Panc1 (cell line): ENCODE measurements around the gene PNLDC1. TPM values are rescaled to one million over a fixed set of nuclear protein-coding genes. Genes with fewer than 3 reads are reported as not detected.
"Not testable (repeated sequence)": the region's sequence is repeated elsewhere in the genome, so short reads cannot be mapped to it uniquely, and the experiment has no call there.

Experiments
- ATAC-seq: fragments of 200-7000 bp; cut with Tn5 transposase; 2 replicates; pipeline ENCODE4 v1.9.1; 2020; ENCODE audit warnings: mild to moderate bottlenecking, moderate library complexity
- BruUV-seq: library from RNA; stranded (reverse); fragments of 400-500 nt; replicated peaks from 2 replicates; lab custom pipeline; 2021; lab: Mats Ljungman, UMichigan
- CTCF ChIA-PET: fragments of 300-600 bp; sonication (Branson Sonifier 250); formaldehyde crosslinking; loops from one replicate; lab custom pipeline; 2022; ENCODE audit warnings: antibody characterized with exemption; lab: Charles Lee
- POLR2A ChIA-PET: fragments of 300-600 bp; sonication (Branson Sonifier 250); formaldehyde crosslinking; loops from one replicate; lab custom pipeline; 2022; ENCODE audit warnings: antibody characterized with exemption; lab: Charles Lee
- DNase-seq: peaks from one replicate; pipeline ENCODE4 v3.0.0-alpha.2; 2010; ENCODE audit warnings: low read depth, low spot score
- H3K27ac ChIP-seq: 2 replicates; pipeline ENCODE4 v1.5.1; 2011; ENCODE audit warnings: mild to moderate bottlenecking, low read length, inconsistent platforms
- H3K27me3 ChIP-seq: fragments of 200-500 bp; sonication (Bioruptor generic); 2 replicates; pipeline ENCODE4 v1.6.0; 2014; ENCODE audit warnings: low read length, inconsistent platforms; ENCODE audit not compliant: control insufficient read depth, insufficient read depth
- H3K36me3 ChIP-seq: fragments of 200-500 bp; sonication (Bioruptor generic); 2 replicates; pipeline ENCODE4 v1.5.1; 2014; ENCODE audit warnings: inconsistent platforms, mild to moderate bottlenecking, low read length, moderate library complexity; ENCODE audit not compliant: control insufficient read depth, insufficient read depth
- H3K4me1 ChIP-seq: 2 replicates; pipeline ENCODE4 v1.5.1; 2011; ENCODE audit warnings: inconsistent platforms, mild to moderate bottlenecking, low read length, moderate library complexity; ENCODE audit not compliant: control insufficient read depth, insufficient read depth
- H3K4me3 ChIP-seq, 2 experiments: 2 replicates each; pipeline ENCODE4 v1.5.1; 2011 to 2012; ENCODE audit warnings: low read depth in 2 of 2, low read length in 2 of 2, mild to moderate bottlenecking in 2 of 2, inconsistent platforms in 1 of 2, moderate library complexity in 1 of 2
- H3K9me3 ChIP-seq: fragments of 200-500 bp; sonication (Bioruptor generic); 2 replicates; pipeline ENCODE4 v1.5.1; 2014; ENCODE audit warnings: low read depth, mild to moderate bottlenecking, inconsistent platforms, low read length, moderate library complexity; ENCODE audit not compliant: control insufficient read depth, insufficient read depth
- CTCF ChIP-seq: fragments of 450-650 bp; IDR thresholded peaks from 2 replicates; pipeline ENCODE4 v1.5.1; 2017; ENCODE audit warnings: mild to moderate bottlenecking
- POLR2AphosphoS5 ChIP-seq: IDR thresholded peaks from 2 replicates; pipeline ENCODE4 v1.6.1; 2012; ENCODE audit warnings: mild to moderate bottlenecking, low read depth, low read length, moderate library complexity
- REST ChIP-seq, 2 experiments: IDR thresholded peaks; 2 replicates each; pipeline ENCODE4 v1.6.1; 2011 to 2012; ENCODE audit warnings: low read depth in 2 of 2, control low read depth in 1 of 2, low read length in 1 of 2, mild to moderate bottlenecking in 1 of 2, moderate library complexity in 1 of 2; ENCODE audit not compliant: insufficient read depth in 1 of 2
- SIN3A ChIP-seq: IDR thresholded peaks from 2 replicates; pipeline ENCODE4 v1.6.1; 2012; ENCODE audit warnings: low read depth, mild to moderate bottlenecking, low read length, moderate library complexity, borderline replicate concordance; ENCODE audit not compliant: insufficient read depth
- TCF7L2 ChIP-seq: IDR thresholded peaks from 2 replicates; pipeline ENCODE4 v1.6.1; 2011; ENCODE audit warnings: mild to moderate bottlenecking, low read depth, low read length, inconsistent platforms
- in situ Hi-C: cut with HindIII; loops from 2 replicates; pipeline ENCODE4 v1.10.0; 2016; ENCODE audit warnings: low sequenced_read_pairs, low pct_unique_long_range_greater_than_20kb
- intact Hi-C: fragments of 100-400 bp; cut with micrococcal nuclease; formaldehyde crosslinking; loops from one replicate; pipeline ENCODE4 v1.10.0; 2022; ENCODE audit not compliant: unreplicated experiment
- total RNA-seq: library from RNA; stranded (reverse); gene quantifications from one replicate; pipeline ENCODE4 v1.2.1, GENCODE V29; 2021; ENCODE audit not compliant: unreplicated experiment

PNLDC1 gene
- total RNA-seq, 1 experiment from 2014 or later: not detected

- POLR2A ChIA-PET, intact Hi-C loops, BruUV-seq, H3K27me3 ChIP-seq, in situ Hi-C loops, DNase-seq, H3K27ac ChIP-seq, ATAC-seq, CTCF ChIA-PET, H3K9me3 ChIP-seq, H3K4me3 ChIP-seq, H3K4me1 ChIP-seq, H3K36me3 ChIP-seq: not testable (repeated sequence)
Observed at GRCh38 chr6:159848552-159848951, 48.5 kb downstream of the PNLDC1 start.

GRCh38 chr6:159849851-159850250 is 49.8 kb downstream of the PNLDC1 start:
- H3K27me3 ChIP-seq, H3K4me3 ChIP-seq, ATAC-seq, POLR2A ChIA-PET, CTCF ChIA-PET, H3K4me1 ChIP-seq, DNase-seq, H3K36me3 ChIP-seq, in situ Hi-C loops, BruUV-seq, intact Hi-C loops, H3K27ac ChIP-seq, H3K9me3 ChIP-seq: not testable (repeated sequence)

- no peak overlapping the region; a peak in 1 of 4 replicates for H3K4me3 ChIP-seq
- peaks cover 5% of the 10 kb centered on the region; the same call in 1 of the 2 replicates for H3K4me1 ChIP-seq
- no peak for TF ChIP-seq POLR2AphosphoS5
- peak; percentile 43; the same call in 1 of the 2 replicates for TF ChIP-seq CTCF
- TF ChIP-seq TCF7L2: no peak
- TF ChIP-seq SIN3A: no peak
- DNase-seq (no peak), ATAC-seq (peak; percentile 38; the same call in 1 of the 2 replicates)
- in situ Hi-C loops: no loop called here
- H3K27me3 ChIP-seq: no peaks in the 10 kb centered on the region
- no peaks in the 10 kb centered on the region for H3K9me3 ChIP-seq
- intact Hi-C loops: no loop called here
- no peak overlapping the region for H3K27ac ChIP-seq
- CTCF ChIA-PET: no interaction called here
- BruUV-seq: no TSS peak
- POLR2A ChIA-PET: interaction anchor here (0.5 kb wide), 1 partner anchor 72 kb away, joined by 3 read pairs; no protein-coding TSS in a partner anchor
- no peaks in the 10 kb centered on the region for H3K36me3 ChIP-seq
Observed at GRCh38 chr6:159852877-159853276, 52.8 kb downstream of the PNLDC1 start.

- H3K4me3 ChIP-seq: no peak overlapping the region
- in situ Hi-C loops: no loop called here
- ChIA-PET POLR2A (no interaction called here), CTCF (no interaction called here)
- H3K9me3 ChIP-seq: no peaks in the 10 kb centered on the region
- no peaks in the 10 kb centered on the region for H3K36me3 ChIP-seq
- peaks cover 5% of the 10 kb centered on the region; the same call in 1 of the 2 replicates for H3K4me1 ChIP-seq
- ATAC-seq: no peak
- H3K27ac ChIP-seq: no peak overlapping the region
- DNase-seq: no peak
- intact Hi-C loops: no loop called here
- TF ChIP-seq REST (IDR thresholded peaks at IDR 0.05; ENCODE audit: insufficient read depth in 1 of 2, low read depth in 2 of 2, low read length in 1 of 2) (no peak), SIN3A (no peak), POLR2AphosphoS5 (no peak), TCF7L2 (no peak)
- BruUV-seq: no TSS peak
- no peaks in the 10 kb centered on the region for H3K27me3 ChIP-seq
Observed at GRCh38 chr6:159853754-159854153, 53.7 kb downstream of the PNLDC1 start.
